Omental fat pad (tissue), 4 donors: ENCODE results near the gene GLS2. TPM values are rescaled to one million over a fixed set of nuclear protein-coding genes. Genes with fewer than 3 reads are reported as not detected.

ENCODE experiments used
- ATAC-seq: fragments of 150-250 bp; one replicate; pipeline ENCODE4 v1.9.1; 2016; ENCODE audit warnings: mild to moderate bottlenecking, moderate library complexity; ENCODE audit not compliant: low FRiP score
- DNase-seq: peaks from one replicate; pipeline ENCODE4 v3.0.0-alpha.2; 2019; ENCODE audit warnings: low spot score
- CTCF ChIP-seq, 3 donors: fragments of 450-650 bp; IDR thresholded peaks; one replicate each; pipeline ENCODE4 v1.5.1; 2016 to 2017; ENCODE audit warnings: antibody characterized with exemption in 3 of 3, mild to moderate bottlenecking in 3 of 3, moderate library complexity in 2 of 3
- total RNA-seq, 4 donors: library from RNA; depleted of rRNA; stranded (reverse); fragments of >200 nt; gene quantifications; one replicate each; pipeline ENCODE4 v1.1.0, GENCODE V29; 2016

The GLS2 gene
- total RNA-seq, 4 donors from 2014 or later: 0.88 to 2.6 (median 1.7) TPM; not detected in 1

- TF ChIP-seq CTCF (IDR thresholded peaks at IDR 0.05): no peak
- ATAC-seq: no peak
- no peak for DNase-seq
These were observed 56.1 kb downstream of the GLS2 start for GRCh38 chr12:56431850-56432249.

GRCh38 chr12:56431288-56431687 is 56.7 kb downstream of the GLS2 start:
- TF ChIP-seq CTCF (IDR thresholded peaks at IDR 0.05): no peak
- no peak for ATAC-seq
- no peak for DNase-seq

- ATAC-seq: no peak
- TF ChIP-seq CTCF (IDR thresholded peaks at IDR 0.05): no peak
These were observed 62.0 kb downstream of the GLS2 start for GRCh38 chr12:56425940-56426438.

GRCh38 chr12:56425193-56425592 is 62.8 kb downstream of the GLS2 start:
- ATAC-seq (no peak), DNase-seq (no peak)
- no peak for TF ChIP-seq CTCF (IDR thresholded peaks at IDR 0.05)

More at GRCh38 chr12:56425940-56426438, 62.0 kb downstream of the GLS2 start:
- DNase-seq: no peak

Other genes starting within 250 kb of the GLS2 start
- gene ANKRD52, start 229.8 kb downstream of the GLS2 start, total RNA-seq: 10 to 100 TPM; 13.6 to 19.2 (median 16.8) TPM
- gene COQ10A, start 221.2 kb downstream of the GLS2 start, total RNA-seq: 10 to 100 TPM in 3 of 4 donors, 1 to 10 TPM in 1; 9.0 to 18.1 (median 13.5) TPM
- 100 to 1,000 TPM; 143 to 210 (median 194) TPM for gene CS, start 187.8 kb downstream of the GLS2 start, total RNA-seq
- gene CNPY2, start 172.2 kb downstream of the GLS2 start, total RNA-seq: 10 to 100 TPM; 60.4 to 77.8 (median 69.7) TPM
- 10 to 100 TPM; 17.3 to 57.8 (median 40.7) TPM for gene PAN2, start 154.2 kb downstream of the GLS2 start, total RNA-seq
- gene IL23A, start 149.3 kb downstream of the GLS2 start, total RNA-seq: 1 to 10 TPM in 1 of 4 donors, not detected in 3; 2.2 TPM
- 100 to 1,000 TPM; 137 to 256 (median 177) TPM for gene STAT2, start 128.1 kb downstream of the GLS2 start, total RNA-seq
- not detected for gene APOF, start 125.3 kb downstream of the GLS2 start, total RNA-seq
- gene TIMELESS, start 38.7 kb downstream of the GLS2 start, total RNA-seq: 1 to 10 TPM; 3.2 to 6.8 (median 4.3) TPM
- gene MIP, start 33.5 kb downstream of the GLS2 start, total RNA-seq: not detected
- 1 to 10 TPM; 2.3 to 4.7 (median 2.9) TPM for gene SPRYD4, start 19.6 kb downstream of the GLS2 start, total RNA-seq
- gene RBMS2, start 33.7 kb upstream of the GLS2 start, total RNA-seq: 10 to 100 TPM; 22.2 to 63.8 (median 30.6) TPM
- gene BAZ2A, start 142.2 kb upstream of the GLS2 start, total RNA-seq: 100 to 1,000 TPM in 1 of 4 donors, 10 to 100 TPM in 3; 43.1 to 124 (median 74.1) TPM
- gene ATP5F1B, start 157.8 kb upstream of the GLS2 start, total RNA-seq: 100 to 1,000 TPM; 368 to 495 (median 458) TPM
- 100 to 1,000 TPM in 1 of 4 donors, 10 to 100 TPM in 3; 80.7 to 103 (median 84.6) TPM for gene PTGES3, start 200.1 kb upstream of the GLS2 start, total RNA-seq
- gene NACA, start 237.1 kb upstream of the GLS2 start, total RNA-seq: 1,000 to 10,000 TPM in 2 of 4 donors, 100 to 1,000 TPM in 2; 968 to 1,190 (median 1,074) TPM